NT2/D1 (cell line): ENCODE measurements around the gene MYO1C.
A peak's percentile ranks its signal among the peaks of the same experiment; 100 is the strongest.

Experiments used
- DNase-seq: peaks from one replicate; pipeline ENCODE4 v3.0.0-alpha.2; 2011; ENCODE audit warnings: low read depth, low spot score
- H3K27me3 ChIP-seq: 2 replicates; pipeline ENCODE4 v1.6.0; 2011; ENCODE audit warnings: mild to moderate bottlenecking; ENCODE audit not compliant: insufficient read length, insufficient read depth
- H3K36me3 ChIP-seq: 2 replicates; pipeline ENCODE4 v1.6.1; 2011; ENCODE audit warnings: mild to moderate bottlenecking, low read length, mixed read lengths; ENCODE audit not compliant: insufficient read depth, insufficient read length
- H3K4me1 ChIP-seq: 2 replicates; pipeline ENCODE4 v1.5.1; 2011; ENCODE audit not compliant: insufficient read depth, insufficient read length
- H3K4me3 ChIP-seq: 2 replicates; pipeline ENCODE4 v1.5.1; 2011; ENCODE audit warnings: low read depth; ENCODE audit not compliant: insufficient read length
- H3K9ac ChIP-seq: 2 replicates; pipeline ENCODE4 v1.6.0; 2011; ENCODE audit warnings: low read depth; ENCODE audit not compliant: insufficient read length
- H3K9me3 ChIP-seq: 2 replicates; pipeline ENCODE4 v1.5.1; 2011; ENCODE audit warnings: mild to moderate bottlenecking, low read length; ENCODE audit not compliant: insufficient read depth
- SUZ12 ChIP-seq: IDR thresholded peaks from 2 replicates; pipeline ENCODE4 v1.6.1; 2011; ENCODE audit not compliant: insufficient read length, insufficient read depth; ENCODE audit errors: extremely low read depth
- YY1 ChIP-seq: IDR thresholded peaks from 2 replicates; pipeline ENCODE4 v1.6.1; 2011; ENCODE audit not compliant: insufficient read length, insufficient read depth
- ZNF274 ChIP-seq: IDR thresholded peaks from 2 replicates; pipeline ENCODE4 v1.6.1; 2011; ENCODE audit warnings: mild to moderate bottlenecking, low read depth, low read length

Gene MYO1C, protein sequence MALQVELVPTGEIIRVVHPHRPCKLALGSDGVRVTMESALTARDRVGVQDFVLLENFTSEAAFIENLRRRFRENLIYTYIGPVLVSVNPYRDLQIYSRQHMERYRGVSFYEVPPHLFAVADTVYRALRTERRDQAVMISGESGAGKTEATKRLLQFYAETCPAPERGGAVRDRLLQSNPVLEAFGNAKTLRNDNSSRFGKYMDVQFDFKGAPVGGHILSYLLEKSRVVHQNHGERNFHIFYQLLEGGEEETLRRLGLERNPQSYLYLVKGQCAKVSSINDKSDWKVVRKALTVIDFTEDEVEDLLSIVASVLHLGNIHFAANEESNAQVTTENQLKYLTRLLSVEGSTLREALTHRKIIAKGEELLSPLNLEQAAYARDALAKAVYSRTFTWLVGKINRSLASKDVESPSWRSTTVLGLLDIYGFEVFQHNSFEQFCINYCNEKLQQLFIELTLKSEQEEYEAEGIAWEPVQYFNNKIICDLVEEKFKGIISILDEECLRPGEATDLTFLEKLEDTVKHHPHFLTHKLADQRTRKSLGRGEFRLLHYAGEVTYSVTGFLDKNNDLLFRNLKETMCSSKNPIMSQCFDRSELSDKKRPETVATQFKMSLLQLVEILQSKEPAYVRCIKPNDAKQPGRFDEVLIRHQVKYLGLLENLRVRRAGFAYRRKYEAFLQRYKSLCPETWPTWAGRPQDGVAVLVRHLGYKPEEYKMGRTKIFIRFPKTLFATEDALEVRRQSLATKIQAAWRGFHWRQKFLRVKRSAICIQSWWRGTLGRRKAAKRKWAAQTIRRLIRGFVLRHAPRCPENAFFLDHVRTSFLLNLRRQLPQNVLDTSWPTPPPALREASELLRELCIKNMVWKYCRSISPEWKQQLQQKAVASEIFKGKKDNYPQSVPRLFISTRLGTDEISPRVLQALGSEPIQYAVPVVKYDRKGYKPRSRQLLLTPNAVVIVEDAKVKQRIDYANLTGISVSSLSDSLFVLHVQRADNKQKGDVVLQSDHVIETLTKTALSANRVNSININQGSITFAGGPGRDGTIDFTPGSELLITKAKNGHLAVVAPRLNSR

DNA sequence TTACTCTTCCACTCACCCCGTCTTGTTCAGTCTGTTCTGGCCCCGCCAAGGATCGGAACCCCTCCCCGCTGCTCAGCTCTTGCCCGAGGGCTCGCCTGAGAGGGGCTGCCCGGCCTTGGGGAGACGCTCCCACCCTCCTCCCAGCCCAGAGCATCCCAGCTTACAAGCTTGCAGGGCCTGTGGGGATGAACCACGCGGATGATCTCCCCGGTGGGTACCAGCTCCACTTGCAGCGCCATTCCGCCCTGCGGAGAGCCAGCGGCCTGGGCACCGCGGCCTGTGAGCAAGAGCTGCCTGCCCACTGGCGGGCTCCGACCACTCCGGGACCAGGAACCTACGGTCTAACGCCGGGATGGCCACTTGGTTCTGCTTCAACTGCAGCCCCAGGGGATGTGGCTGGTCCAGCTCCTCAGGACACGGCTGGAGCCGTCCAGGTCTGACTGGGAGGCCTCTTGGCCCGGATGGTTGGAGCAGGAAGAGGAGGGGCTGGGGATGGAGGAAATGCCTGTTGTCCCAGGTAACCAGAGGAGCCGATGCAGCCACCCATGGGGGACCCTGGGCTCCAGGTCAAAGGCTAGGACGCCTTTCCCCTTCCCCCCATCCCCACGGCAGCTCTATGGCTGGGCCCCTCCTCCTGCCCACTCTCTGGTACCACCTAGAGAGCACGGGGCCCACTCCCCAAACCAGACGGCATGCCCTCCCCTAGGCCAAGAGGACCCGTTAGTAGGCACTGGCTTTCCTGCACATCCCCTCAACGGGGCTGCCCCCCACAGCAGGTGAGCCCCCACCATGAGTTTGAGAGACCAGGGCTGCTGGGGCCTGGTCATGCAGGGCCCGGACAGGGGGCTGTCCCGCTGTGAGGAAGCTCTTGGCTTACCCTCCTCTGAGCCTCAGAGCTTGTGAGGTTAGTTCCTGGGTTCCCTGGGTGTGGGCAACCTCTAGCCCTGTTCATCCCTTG is at the start of gene MYO1C:
TSS of gene MYO1C (minus strand) at position 438 of the 958 bp plus-strand sequence. CDS start at position 239, 199 bp downstream.
- Histone ChIP-seq H3K9ac (peak within 1 kb of the TSS; percentile 74), H3K27me3 (peaks cover 7% of the 10 kb centered on the region), H3K36me3 (peaks cover 16% of the 10 kb centered on the region), H3K9me3 (no peaks in the 10 kb centered on the region), H3K4me3 (peak within 1 kb of the TSS; percentile 45), H3K4me1 (peaks cover 16% of the 10 kb centered on the region)
- TF ChIP-seq YY1 (no peak), SUZ12 (no peak), ZNF274 (no peak)
- DNase-seq = no peak

DNA sequence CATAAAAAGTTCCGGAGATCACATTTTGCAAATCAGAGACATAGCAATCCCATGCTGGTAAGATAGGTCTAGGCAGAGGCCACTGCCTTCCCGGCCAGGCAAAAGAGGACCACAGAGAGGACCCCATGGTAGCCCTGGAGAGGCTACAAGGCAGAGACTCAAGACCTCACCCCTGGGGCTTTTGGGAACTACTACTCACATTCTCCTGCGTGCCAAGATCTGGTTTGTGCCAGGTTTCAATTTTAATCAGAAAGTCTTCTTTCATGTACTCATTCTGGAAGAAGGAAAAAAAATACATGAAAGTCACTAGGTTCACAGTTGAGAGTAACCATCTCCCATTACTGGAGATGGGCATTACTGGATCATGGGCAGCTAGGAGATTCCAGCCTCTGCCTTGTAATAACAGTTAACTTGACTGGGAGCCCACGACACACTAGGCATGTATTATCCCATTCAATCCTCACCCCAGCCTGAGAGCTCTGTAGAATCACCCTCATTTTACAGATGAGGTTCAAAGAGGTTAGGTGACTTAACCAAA is 49.0 kb upstream of the MYO1C start:
- H3K9ac ChIP-seq = no peak overlapping the region
- peaks cover 2% of the 10 kb centered on the region for H3K4me1 ChIP-seq
- H3K4me3 ChIP-seq = no peak overlapping the region
- no peak for DNase-seq
- TF ChIP-seq ZNF274 (no peak), YY1 (no peak), SUZ12 (no peak)
- H3K9me3 ChIP-seq = no peaks in the 10 kb centered on the region
- no peaks in the 10 kb centered on the region for H3K27me3 ChIP-seq
- peaks cover 76% of the 10 kb centered on the region for H3K36me3 ChIP-seq

DNA sequence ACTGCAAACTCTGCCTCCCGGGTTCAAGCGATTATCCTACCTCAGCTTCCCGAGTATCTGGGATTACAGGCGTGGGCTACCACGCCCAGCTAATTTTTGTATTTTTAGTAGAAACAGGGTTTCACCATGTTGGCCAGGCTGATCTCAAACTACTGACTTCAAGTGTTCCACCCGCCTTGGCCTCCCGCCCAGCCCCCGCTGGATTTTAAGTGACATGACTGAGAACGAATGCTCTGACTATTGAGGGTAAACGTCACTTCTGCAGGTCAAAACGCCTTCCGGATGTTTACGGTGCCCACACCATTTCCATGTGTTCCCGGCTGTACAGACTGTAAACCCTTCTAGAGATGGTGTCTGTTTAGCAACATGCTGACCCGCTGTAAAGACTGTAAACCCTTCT is 47.3 kb upstream of the MYO1C start:
- TF ChIP-seq SUZ12 (no peak), YY1 (no peak), ZNF274 (no peak)
- H3K9me3 ChIP-seq = no peaks in the 10 kb centered on the region
- H3K27me3 ChIP-seq = no peaks in the 10 kb centered on the region
- H3K4me1 ChIP-seq = peaks cover 2% of the 10 kb centered on the region
- DNase-seq = no peak
- no peak overlapping the region for H3K9ac ChIP-seq
- no peak overlapping the region for H3K4me3 ChIP-seq
- peaks cover 77% of the 10 kb centered on the region for H3K36me3 ChIP-seq

DNA sequence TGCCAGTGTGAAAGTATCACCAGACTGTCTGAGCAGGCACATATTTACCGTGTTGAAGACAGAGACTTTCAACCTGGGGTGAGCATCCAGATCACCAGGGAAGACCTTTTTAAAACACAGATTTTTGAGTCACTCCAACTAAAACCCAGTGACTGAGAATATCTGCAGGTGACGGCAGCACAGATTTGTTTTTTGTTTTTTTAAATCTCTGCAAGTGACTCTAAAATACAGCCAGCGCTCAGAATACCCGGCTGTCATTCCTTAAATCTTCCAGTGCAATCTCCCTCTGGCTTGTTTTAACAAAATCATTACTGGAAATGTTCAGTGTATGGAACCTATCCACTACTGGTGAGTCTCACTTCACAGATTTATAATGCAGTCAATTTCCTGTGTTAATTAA is 43.3 kb upstream of the MYO1C start:
- peaks cover 81% of the 10 kb centered on the region for H3K36me3 ChIP-seq
- H3K4me1 ChIP-seq = no peaks in the 10 kb centered on the region
- no peak overlapping the region for H3K4me3 ChIP-seq
- H3K27me3 ChIP-seq = no peaks in the 10 kb centered on the region
- no peak for DNase-seq
- TF ChIP-seq SUZ12 (no peak), ZNF274 (no peak), YY1 (no peak)
- no peak overlapping the region for H3K9ac ChIP-seq
- H3K9me3 ChIP-seq = no peaks in the 10 kb centered on the region

DNA sequence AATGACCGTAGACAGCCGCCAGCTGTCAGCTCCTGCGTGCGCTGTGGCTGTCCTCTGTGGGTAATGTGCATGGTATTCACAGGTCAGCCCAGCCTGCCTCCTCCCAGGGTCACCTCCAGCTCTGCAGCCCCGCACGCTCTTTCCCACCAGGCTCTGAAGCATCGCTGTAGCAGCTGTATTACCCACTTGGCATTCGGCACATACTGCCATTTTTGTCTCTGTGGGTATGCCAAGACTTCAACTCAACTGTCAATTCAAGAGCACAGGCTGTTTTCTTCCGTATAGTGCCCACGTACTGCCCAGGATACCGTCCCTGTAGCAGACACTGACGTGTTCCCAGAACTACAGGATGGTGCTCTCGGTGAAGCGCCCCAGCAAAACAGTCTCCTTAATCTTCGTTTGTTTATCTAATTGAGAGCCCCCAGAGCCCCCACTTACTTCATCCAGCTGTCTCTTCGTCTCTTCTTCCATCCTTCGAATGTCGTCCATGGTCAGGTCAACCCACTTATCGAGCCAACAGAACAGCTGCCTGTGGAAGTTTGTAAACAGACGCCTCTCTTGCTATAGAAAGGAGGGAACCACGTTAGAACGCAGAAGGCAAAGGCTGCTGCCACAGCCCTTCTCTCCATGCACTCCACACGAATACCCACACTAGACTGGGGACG is 41.3 kb upstream of the MYO1C start:
- Histone ChIP-seq H3K27me3 (no peaks in the 10 kb centered on the region), H3K9ac (no peak overlapping the region), H3K4me3 (no peak overlapping the region), H3K4me1 (no peaks in the 10 kb centered on the region), H3K9me3 (no peaks in the 10 kb centered on the region), H3K36me3 (peaks cover 75% of the 10 kb centered on the region)
- no peak for DNase-seq
- TF ChIP-seq SUZ12 (no peak), YY1 (no peak), ZNF274 (no peak)
